GM23338 (cell line): ENCODE results near the gene TASOR2.

ENCODE experiments used
- CREB1 ChIP-seq: fragments of 250-450 bp; sonication (Bioruptor Pico); IDR thresholded peaks from 2 replicates; pipeline ENCODE4 v1.5.0; 2020; ENCODE audit warnings: low read depth, mild to moderate bottlenecking, moderate library complexity
- CTCF ChIP-seq, 2 experiments: fragments of 200-600 bp in 1 of 2; sonication (generic) in 1 of 2; conservative IDR thresholded peaks; 2 replicates each; pipeline versions ENCODE4 v1.5.1 to v1.6.1; 2016 to 2017; ENCODE audit warnings: antibody characterized with exemption in 2 of 2, low read depth in 2 of 2, mild to moderate bottlenecking in 2 of 2, moderate library complexity in 1 of 2
- ETS1 ChIP-seq: IDR thresholded peaks from 2 replicates; pipeline ENCODE4 v1.6.1; 2016; ENCODE audit warnings: antibody characterized with exemption
- EZH2 ChIP-seq: fragments of 200-600 bp; sonication (generic); IDR thresholded peaks from one replicate; pipeline ENCODE4 v1.8.0; 2017; ENCODE audit warnings: antibody characterized with exemption, mild to moderate bottlenecking, low read depth; ENCODE audit not compliant: unreplicated experiment
- EZH2phosphoT487 ChIP-seq: fragments of 200-600 bp; sonication (generic); IDR thresholded peaks from one replicate; pipeline ENCODE4 v1.8.1; 2018; ENCODE audit warnings: antibody characterized with exemption; ENCODE audit not compliant: unreplicated experiment
- JUNB ChIP-seq: IDR thresholded peaks from one replicate; pipeline ENCODE4 v1.6.1; 2016; ENCODE audit warnings: antibody characterized with exemption; ENCODE audit not compliant: unreplicated experiment
- NANOG ChIP-seq: IDR thresholded peaks from 2 replicates; pipeline ENCODE4 v1.6.1; 2016; ENCODE audit warnings: antibody characterized with exemption, borderline replicate concordance
- POLR2AphosphoS5 ChIP-seq: IDR thresholded peaks from 2 replicates; pipeline ENCODE4 v1.6.1; 2016; ENCODE audit warnings: antibody characterized with exemption, low read depth
- REST ChIP-seq: IDR thresholded peaks from one replicate; pipeline ENCODE4 v1.6.1; 2018; ENCODE audit warnings: antibody characterized with exemption; ENCODE audit not compliant: unreplicated experiment
- STAT1 ChIP-seq: IDR thresholded peaks from one replicate; pipeline ENCODE4 v1.6.1; 2016; ENCODE audit warnings: antibody characterized with exemption; ENCODE audit not compliant: unreplicated experiment
- ZNF114 ChIP-seq: fragments of 250-450 bp; sonication (Bioruptor Pico); IDR thresholded peaks from 2 replicates; pipeline ENCODE4 v1.5.0; 2020; ENCODE audit warnings: mild to moderate bottlenecking, moderate library complexity
- ZNF331 ChIP-seq: fragments of 250-450 bp; sonication (Bioruptor Pico); IDR thresholded peaks from 2 replicates; pipeline ENCODE4 v1.5.0; 2020; ENCODE audit warnings: low read depth, mild to moderate bottlenecking, moderate library complexity
- ZNF462 ChIP-seq: fragments of 250-450 bp; sonication (Bioruptor Pico); IDR thresholded peaks from 2 replicates; pipeline ENCODE4 v1.5.0; 2020; ENCODE audit warnings: mild to moderate bottlenecking, moderate library complexity

- TF ChIP-seq CTCF (conservative IDR thresholded peaks at IDR 0.05; ENCODE audit: low read depth in 2 of 2) (no peak), POLR2AphosphoS5 (no peak), CREB1 (no peak), EZH2phosphoT487 (no peak), EZH2 (no peak), REST (no peak), JUNB (no peak), NANOG (no peak), STAT1 (no peak), ZNF331 (CRISPR knock-in tag) (no peak), ETS1 (no peak), ZNF114 (no peak), ZNF462 (CRISPR knock-in tag) (no peak)
These were observed 5.6 kb upstream of the TASOR2 start for GRCh38 chr10:5679037-5679435.
